ENCODE measurements around the gene XPO5. TPM values are rescaled to one million over a fixed set of nuclear protein-coding genes. Genes with fewer than 3 reads are reported as not detected.
A peak's percentile ranks its signal among the peaks of the same experiment; 100 is the strongest.

Gene XPO5
- total and polyA plus RNA-seq, 9 of the 15 experiments (the other 6 are each of a cell fraction or from before 2014, with no cell fraction given): 36.0 to 170 (median 99.1) TPM

- Histone ChIP-seq H3K4me1 (replicated peaks in 1 of 2; ENCODE audit: control insufficient read depth in 2 of 2, insufficient read depth in 2 of 2, low read length in 2 of 2) (peaks cover 9 to 19% of the 10 kb centered on the region in 2 experiments), H3K9ac (ENCODE audit: insufficient read depth in 1 of 2, low read depth in 2 of 2, low read length in 2 of 2) (peak overlapping the region in 1 of 2 experiments; percentile 58; a peak in 1 of 4 replicates), H3K4me2 (ENCODE audit: insufficient read depth, low read length) (no peak overlapping the region), H3K27me3 (ENCODE audit: control insufficient read depth in 2 of 2, insufficient read depth in 2 of 2, low read length in 2 of 2) (no peaks in the 10 kb centered on the region), H3K9me1 (ENCODE audit: control insufficient read depth, insufficient read depth, low read length) (peaks cover 3% of the 10 kb centered on the region), H3K27ac (ENCODE audit: extremely low read depth, low read depth, low read length) (no peak overlapping the region), H3K36me3 (ENCODE audit: control insufficient read depth, insufficient read depth, low read length) (peaks cover 61% of the 10 kb centered on the region; the same call in 2 of the 3 replicates), H3K4me3 (no peak overlapping the region), H4K20me1 (replicated peaks; ENCODE audit: control insufficient read depth, insufficient read depth, low read length) (peaks cover 16% of the 10 kb centered on the region), H3K79me2 (ENCODE audit: control insufficient read depth, insufficient read depth, low read length) (no peaks in the 10 kb centered on the region), H2AFZ (ENCODE audit: low read depth, low read length) (no peak overlapping the region), H3K9me3 (replicated peaks; ENCODE audit: control insufficient read depth, insufficient read depth, low read depth, low read length) (no peaks in the 10 kb centered on the region)
- intact Hi-C loops (cut with micrococcal nuclease): no loop called here
- DNase-seq (ENCODE audit: extremely low read depth in 1 of 4, low spot score in 3 of 4): no peak
- CTCF ChIA-PET (ENCODE audit: low intra/inter-chr PET ratio): interaction anchor here (1.0 kb wide), 1 partner anchor 45 kb away, joined by 4 read pairs; no protein-coding TSS in a partner anchor
- in situ Hi-C loops (cut with MboI): no loop called here
- TF ChIP-seq KDM4B (IDR thresholded peaks at IDR 0.05; ENCODE audit: borderline replicate concordance in 2 of 2, low read depth in 1 of 2) (no peak), ZZZ3 (IDR thresholded peaks at IDR 0.05) (no peak), TGIF2 (CRISPR knock-in tag; IDR thresholded peaks at IDR 0.05) (no peak), MAZ (CRISPR knock-in tag; conservative IDR thresholded peaks at IDR 0.05 in 1 of 2, IDR thresholded peaks at IDR 0.05 in 1 of 2) (no peak), ETV6 (IDR thresholded peaks at IDR 0.05; ENCODE audit: borderline replicate concordance in 1 of 2, low read depth in 2 of 2, low read length in 1 of 2) (no peak), ETV6 (CRISPR knock-in tag; IDR thresholded peaks at IDR 0.05; ENCODE audit: borderline replicate concordance) (no peak), UBTF (IDR thresholded peaks at IDR 0.05; ENCODE audit: borderline replicate concordance in 1 of 2, low read depth in 2 of 2, low read length in 2 of 2) (no peak), THAP12 (CRISPR knock-in tag; IDR thresholded peaks at IDR 0.05) (no peak), GATAD2A (IDR thresholded peaks at IDR 0.05) (no peak), HNRNPK (IDR thresholded peaks at IDR 0.05; ENCODE audit: low read depth, low read length, poor library complexity, severe bottlenecking) (no peak), SETDB1 (IDR thresholded peaks at IDR 0.05; ENCODE audit: low read length) (no peak), POLR3A (IDR thresholded peaks at IDR 0.05; ENCODE audit: borderline replicate concordance, extremely low read depth, insufficient read depth, insufficient read length) (no peak), SIN3A (IDR thresholded peaks at IDR 0.05; ENCODE audit: borderline replicate concordance in 2 of 2, control insufficient read depth in 1 of 2, low read depth in 2 of 2, low read length in 2 of 2) (no peak)
- no peak for ATAC-seq
- WGBS (ENCODE audit: insufficient coverage, low coverage, missing lambda C conversion rate): 85% methylated on average over 12 of the region's 12 CpGs
- no TSS peak for BruUV-seq (replicated peaks)
- POLR2A ChIA-PET: interaction anchor here (0.7 to 1.8 kb wide), 3 partner anchors 8 to 279 kb away, joined by 3 to 4 read pairs (median 3); no protein-coding TSS in a partner anchor
- FAIRE-seq: no peak
Measured at GRCh38 chr6:43499028-43499815, 76.6 kb downstream of the XPO5 start.
